GM18861 (cell line): ENCODE data around the gene PROB1.
"Not testable (repeated sequence)": the region's sequence is repeated elsewhere in the genome, so short reads cannot be mapped to it uniquely, and the experiment has no call there.

Source experiments
- ATAC-seq: cut with Tn5 transposase; IDR thresholded peaks from one replicate; pipeline ENCODE4 v1.9.1; 2021; ENCODE audit not compliant: unreplicated experiment

Gene PROB1

GRCh38 chr5:139413153-139413552 lies 18.2 kb upstream of the PROB1 start:
- ATAC-seq, result no peak

DNA sequence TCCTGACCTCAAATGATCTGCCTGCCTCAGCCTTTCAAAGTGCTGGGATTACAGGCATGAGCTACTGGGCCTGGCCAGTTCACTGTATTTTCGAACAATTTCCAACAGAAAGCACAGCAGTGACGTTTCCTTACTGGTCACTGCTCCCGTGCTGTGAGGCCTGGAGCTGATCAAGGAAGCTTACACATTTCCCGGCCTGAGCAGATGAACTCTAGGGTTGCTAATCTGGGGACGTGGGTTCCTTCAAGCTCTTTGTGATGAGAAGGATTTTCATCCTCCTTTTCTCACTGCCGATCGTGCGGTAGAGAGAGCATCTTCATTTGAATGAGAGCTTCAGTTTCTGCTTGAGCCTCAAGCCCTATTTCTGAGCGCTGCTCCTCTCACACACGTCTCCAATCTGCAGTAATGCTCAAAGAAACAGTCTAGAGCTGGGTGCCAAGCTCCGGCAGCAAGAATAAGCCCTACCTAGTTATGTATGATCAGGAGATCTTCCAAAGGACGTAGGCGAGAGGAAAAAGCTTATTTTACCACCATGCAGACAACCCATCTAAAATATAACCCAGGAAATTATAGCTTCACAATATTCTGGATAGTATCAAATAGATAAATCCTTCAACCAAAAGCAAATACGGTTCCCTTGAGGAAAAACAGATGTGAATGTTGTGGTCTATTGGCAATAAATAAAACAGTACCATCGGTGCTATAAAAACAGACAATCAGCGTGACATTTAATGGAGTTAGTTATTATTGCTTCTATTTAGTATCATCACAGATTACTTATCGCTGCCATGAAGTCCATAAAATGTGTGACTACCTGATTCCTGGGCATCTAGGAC lies 16.3 kb upstream of the PROB1 start:
- ATAC-seq, result no peak

GRCh38 chr5:139410121-139410992 lies 15.5 kb upstream of the PROB1 start:
- ATAC-seq, result no peak

DNA sequence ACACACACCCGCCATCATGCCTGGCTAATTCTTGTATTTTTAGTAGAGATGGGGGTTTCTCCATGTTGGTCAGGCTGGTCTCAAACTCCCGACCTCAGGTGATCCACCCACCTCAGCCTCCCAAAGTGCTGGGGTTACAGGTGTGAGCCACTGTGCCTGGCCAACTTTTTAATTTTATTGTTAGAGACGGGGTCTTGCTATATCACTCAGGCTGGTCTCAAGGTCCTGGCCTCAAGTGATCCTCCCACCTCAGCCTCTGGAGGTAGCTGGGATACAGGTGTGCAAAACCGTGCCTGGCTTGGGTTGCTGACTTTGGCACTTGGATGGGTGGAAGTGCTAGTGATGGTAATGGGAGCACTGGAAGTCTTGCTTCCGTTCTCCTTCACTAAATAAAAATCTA lies 14.2 kb upstream of the PROB1 start:
- ATAC-seq, result not testable (repeated sequence)

- no peak for ATAC-seq
Measured at GRCh38 chr5:139408191-139408590, 13.3 kb upstream of the PROB1 start.

DNA sequence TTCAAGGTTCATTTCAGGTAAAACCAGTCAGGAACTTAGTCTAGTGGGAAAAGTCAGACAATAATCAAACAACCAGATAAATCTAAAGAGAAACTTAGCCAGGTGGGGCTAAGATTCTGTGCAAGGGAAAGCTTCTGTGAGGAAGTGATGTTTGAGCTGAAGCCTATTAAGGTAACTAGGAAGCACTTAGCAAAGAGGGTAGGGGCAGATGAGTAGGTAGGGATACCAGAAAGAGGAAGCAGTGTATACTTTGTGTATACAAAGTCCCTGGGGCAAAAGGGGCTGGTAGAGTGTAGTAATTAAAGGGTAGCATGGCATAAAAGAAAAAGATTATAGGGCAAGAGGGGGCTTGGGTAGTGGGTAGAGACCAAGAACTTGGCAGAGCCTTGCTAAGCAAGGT lies 12.6 kb upstream of the PROB1 start:
- ATAC-seq, result no peak

GRCh38 chr5:139406963-139407362 lies 12.1 kb upstream of the PROB1 start:
- ATAC-seq, result no peak

DNA sequence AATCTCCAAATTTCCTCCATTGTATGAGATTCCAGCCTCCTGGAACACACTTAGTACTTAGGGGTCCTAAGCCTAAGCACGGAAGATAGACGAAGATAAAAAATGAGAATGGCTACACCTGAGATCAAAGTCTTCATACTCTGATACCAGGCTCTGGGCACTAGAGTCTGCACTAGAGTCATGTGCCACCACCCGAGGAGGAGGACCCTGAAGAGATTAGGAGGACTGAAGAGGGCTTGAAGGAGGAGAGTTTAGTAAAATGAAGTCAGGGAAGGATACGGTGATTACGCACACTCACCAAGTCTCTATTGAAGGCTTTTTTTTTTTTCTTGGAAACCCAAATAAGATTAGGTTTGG lies 9.6 kb upstream of the PROB1 start:
- ATAC-seq, result no peak

GRCh38 chr5:139403787-139404483 lies 9.0 kb upstream of the PROB1 start, which contains the start of gene SPATA24:
SPATA24 (minus strand) TSS chr5:139404089; CDS start chr5:139404060, 29 bp downstream.
- peak; percentile 65 for ATAC-seq

DNA sequence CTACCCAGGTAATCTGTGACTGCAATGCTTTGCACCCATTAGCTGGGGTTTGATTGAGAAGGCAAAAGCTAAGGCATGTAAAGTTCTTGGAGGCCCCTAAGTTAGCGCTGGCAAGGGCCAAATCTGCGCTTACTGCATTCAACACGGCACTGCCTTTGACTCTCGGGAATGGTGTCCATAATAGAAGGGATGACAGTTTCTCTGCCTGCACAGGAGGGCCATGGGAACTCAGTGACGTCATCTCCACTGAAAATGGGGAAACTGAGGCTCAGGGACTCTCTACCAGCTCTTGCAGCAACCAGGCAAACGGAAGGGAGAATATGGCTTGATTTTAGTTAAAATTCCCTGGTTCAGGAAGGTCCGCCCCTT lies 8.5 kb upstream of the PROB1 start:
- peak; percentile 1 for ATAC-seq

DNA sequence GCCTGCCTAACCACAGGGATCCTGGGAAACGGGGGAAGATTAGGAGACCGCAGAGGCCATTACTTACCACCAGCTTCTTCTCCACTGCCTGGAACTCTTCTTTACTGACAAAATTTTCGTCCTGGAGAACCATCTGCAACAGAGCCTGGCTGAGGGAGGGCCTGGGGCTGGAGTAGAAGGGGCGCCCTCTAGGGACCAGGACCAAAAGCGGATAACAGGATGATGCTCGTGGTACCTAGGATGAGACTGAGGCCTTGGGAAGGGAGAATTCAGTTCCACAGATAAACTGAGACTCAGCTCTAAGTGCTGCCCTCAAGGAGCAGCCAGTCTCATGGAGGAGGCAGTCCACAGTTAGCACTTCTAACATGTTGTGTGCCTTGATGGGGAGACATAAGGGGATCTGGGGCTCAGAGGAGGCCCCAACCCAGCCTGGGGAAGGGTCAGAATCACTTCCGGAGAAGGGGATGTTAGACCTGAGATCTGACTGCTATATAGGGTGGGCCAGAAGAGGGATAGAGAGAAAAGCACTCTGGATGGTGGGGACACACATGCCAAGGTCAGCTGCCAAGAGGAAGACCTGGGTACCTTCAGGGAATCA lies 7.8 kb upstream of the PROB1 start:
- no peak for ATAC-seq

DNA sequence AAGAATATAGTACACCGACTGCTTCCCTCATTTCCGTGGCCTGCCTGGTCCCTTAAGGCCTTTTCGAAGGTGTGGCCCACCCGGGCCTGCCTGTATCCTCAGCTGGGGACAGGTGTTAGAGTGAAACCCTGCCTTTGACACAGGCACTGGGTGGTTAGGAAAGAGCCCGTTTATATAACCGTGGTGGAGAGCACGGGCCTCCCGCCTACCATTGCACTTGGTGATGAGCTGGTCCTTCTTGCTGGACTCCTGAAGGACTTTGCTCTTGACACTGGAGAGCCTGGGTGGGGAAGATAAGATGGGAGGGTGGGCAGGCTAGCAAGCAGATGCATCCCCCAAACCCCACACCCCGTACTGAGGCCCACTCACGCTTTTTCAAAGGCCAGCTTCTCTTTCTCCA lies 6.6 kb upstream of the PROB1 start:
- no peak for ATAC-seq

DNA sequence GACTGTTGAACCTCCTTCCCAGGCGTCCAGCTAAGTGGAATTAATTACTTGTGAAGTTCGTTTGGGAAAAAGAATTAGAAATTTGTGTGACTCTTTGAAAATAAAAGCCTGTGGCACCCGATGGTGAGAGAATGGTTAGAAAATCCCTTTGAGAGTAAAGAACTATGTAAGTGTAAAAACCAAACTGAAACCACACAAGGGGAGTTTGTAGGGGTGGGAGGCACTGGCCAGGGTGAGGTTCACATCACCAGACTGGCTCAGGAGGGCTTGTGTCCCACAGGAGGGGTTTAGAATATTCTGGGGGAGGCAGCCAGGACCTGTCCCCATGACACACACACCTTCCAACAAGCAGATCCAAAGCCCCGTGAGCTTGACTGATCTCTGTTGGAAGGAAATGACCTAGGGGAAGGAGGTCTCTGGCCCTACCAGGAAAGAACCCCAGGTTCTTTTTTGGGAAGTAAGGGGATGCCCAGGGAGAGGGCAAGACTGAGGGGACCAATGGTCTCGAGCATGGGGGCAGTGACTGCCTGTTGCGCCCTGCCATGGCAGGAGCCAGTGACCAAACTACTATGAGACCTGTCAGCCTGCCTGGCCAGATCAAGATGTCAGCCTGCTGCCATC lies 4.7 kb upstream of the PROB1 start:
- ATAC-seq, result peak; percentile 27

DNA sequence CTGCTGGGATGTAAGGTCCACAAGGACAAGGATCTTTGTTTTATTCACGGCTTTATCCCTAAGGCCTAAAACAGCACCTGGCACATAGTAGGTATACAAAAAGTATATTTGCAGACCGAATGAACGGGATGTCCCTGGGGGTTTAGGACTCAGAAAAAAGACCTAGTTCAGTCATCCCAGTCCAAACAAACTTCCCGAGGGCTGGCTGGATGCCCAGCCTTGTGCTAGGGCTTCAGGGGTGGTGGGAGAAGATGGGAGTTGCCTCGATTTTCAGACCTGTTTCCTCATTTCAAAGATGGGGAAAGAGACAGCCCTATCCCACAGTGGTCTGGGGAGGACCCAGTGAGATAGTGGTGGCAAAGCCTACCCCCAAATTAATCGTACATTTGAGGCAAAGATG lies 3.0 kb upstream of the PROB1 start:
- ATAC-seq, result no peak

DNA sequence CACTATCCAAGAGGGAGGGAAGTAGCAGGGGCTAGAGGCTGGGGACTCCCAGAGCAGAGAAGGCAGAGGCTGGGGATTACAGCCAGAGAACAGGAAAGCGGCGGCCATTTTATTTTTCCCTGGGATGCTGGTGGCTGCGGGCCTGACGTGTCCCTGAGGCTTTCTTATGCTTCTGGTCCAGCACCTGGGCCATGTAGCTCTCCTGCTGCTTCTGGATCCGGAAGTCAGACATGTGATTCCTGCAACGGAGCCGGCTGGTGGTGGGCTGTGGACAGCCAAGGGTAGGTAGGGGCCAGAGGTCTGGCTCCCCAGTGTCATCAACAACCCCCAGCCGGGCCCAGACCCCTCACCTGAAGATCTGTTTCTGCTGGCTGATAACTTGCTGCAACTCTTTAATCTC lies 1.8 kb upstream of the PROB1 start:
- ATAC-seq, result no peak

DNA sequence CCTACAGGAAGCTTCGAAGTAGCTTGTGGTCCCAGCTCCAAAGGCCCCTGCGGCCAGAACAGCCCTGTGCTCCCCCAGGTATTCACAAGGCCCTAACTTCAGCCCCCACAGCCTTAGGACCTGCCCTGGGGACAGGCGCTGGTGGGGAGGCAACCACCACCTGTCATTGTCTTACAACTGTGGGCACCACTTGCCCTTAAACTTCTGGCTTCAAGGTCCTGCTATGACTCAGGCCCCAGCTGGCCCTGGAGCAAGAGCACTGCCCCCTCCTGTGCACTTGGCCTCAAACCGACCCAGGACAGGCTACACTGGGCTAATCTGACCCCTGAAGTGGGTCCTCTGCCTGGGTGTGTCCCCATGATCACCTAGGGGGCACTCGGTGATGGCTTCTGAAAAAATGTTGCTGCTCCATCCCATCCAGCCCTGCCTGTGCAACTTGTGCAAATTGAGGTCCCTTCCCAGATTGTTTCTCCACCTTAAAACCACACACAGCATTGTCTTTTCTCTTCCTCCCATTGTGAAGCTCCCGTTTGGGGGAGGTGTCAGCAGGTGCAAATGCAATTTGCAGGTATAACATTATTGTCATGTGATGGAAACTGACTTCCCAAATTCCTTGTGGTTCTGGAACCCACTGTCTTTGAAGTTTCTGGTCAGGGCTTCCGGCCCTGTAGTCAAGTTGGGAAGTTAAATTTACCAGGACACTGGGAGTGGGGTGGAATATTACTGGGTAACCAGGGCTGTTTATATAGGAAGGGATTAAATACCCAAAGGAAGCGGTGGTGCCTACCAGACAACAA lies 1.1 kb upstream of the PROB1 start:
- peak; percentile 17 for ATAC-seq

DNA sequence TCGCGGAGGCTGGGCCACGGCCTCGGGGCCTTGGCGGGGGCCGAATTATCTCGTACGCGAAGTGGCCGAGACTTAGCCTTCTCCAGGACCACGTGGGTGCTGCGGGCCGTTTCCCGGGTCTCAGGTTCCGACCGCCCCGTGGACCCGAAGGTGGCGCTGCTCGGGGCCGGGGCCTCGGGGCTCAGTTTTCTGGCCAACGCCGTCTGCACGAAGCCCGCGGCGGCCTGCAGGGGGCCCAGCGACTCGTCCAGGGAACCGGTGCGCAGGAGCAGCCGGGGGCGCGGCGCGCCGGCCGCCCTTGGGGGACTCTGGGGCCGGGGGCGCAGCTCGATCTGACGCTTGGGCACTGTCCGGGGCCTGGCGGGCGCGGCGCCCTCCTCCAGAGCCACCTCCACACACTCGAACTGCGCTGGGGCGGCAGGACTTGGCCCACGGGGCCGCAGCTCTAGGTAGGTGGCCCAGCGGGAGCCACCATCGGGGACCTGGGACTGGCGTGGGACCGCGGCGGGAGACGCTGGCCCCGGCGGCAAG lies 716 bp downstream of the PROB1 start:
- ATAC-seq, result no peak

DNA sequence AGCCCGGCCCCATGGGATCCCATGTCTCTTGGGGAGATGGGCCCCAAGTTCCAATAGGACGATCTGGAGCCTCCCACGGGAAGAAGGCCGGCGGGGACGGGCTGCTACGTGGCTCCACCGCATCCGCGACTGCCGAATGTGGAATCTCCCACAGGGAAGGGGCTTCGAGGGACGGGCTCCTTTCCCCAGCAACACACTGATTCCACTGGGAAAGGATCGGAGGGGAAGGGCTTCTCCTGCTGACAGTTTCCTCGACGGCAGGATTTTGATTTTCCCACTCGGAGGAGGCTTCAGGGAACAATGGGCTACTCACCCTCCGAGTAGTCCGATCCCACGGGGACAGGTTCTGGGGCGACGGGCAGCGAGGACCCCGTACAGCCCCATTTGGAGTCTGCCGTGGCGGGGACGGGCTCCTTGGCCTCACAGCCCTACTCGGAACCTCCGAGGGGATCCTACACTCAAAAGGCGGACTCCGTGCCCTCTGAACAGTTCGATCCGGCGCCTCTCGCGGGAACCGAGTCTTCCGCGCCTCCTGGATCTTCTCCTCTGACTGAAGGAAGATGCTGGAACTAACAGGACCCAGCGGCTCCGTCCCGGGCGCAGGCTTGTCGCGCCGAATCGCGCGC lies 1.3 kb downstream of the PROB1 start:
- ATAC-seq, result no peak
